ENCODE measurements around the gene TAF9B.
A peak's percentile ranks its signal among the peaks of the same experiment; 100 is the strongest.
"Not testable (repeated sequence)": the region's sequence is repeated elsewhere in the genome, so short reads cannot be mapped to it uniquely, and the experiment has no call there.

TAF9B gene

DNA sequence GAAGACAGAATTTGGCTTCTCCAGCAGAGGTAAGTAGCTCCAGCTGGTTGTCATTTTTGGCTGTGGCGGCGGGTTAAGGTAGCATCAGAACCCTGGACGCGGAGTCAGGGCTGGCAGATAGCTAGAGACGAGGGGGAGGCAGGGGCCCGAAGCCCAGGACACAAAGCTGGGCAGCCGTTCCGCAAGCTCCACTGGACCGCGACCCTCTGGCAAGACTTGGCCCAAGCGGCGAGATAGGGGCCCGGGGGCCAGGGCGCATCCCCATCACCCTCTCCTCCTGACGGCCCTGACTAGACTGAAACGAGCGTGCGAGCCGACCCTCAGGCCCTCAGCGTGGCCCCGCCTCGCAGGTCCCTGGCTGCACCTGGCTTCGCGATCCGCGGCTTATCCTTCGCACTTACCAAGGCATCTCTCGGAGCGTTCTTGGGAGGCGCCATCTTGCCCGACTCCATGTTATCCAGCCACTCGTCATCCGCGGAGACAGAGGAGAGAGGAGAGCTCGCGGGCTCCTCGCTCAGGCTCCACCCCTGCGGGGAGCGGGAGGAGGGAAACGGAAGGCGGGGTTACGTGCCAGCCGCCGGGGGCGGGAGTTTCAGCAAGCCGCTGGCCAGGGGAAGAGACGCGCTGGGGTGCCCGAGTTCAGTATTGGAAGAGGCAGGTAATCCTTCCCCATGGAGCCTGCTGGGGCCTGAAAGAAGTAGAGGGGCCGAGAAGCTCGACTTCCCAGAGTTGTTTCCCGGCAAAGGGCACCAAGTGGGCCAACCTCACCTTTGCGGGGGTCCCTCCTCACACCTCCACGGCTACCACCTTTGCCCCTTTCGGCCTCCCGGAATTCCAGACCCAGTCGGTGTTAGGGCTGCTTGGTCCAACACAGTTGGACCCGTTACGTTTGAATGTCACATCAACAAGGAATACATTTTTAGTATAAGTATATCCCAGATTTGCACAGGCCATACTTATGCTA lies at the start of gene TAF9B:
TAF9B (minus strand) TSS at position 491 of the 964 bp plus-strand sequence; CDS start at position 452, 39 bp downstream.
- H3K4me3 Mint-ChIP-seq = peak within 1 kb of the TSS; percentile 90
- H3K36me3 Mint-ChIP-seq (ENCODE audit: low read depth) = peaks cover 3% of the 10 kb centered on the region

GRCh38 chrX:78182881-78183280 lies 43.4 kb upstream of the TAF9B start:
- Mint-ChIP-seq H3K27me3 (ENCODE audit: low read depth) (no peaks in the 10 kb centered on the region), H3K4me3 (no peak overlapping the region), H3K27ac (no peak overlapping the region), H3K4me1 (ENCODE audit: low read depth) (no peaks in the 10 kb centered on the region), H3K9me3 (peaks cover 20% of the 10 kb centered on the region), H3K36me3 (ENCODE audit: low read depth) (no peaks in the 10 kb centered on the region)

More for the DNA sequence above, at the start of gene TAF9B:
- H3K9me3 Mint-ChIP-seq = no peaks in the 10 kb centered on the region
- peaks cover 6% of the 10 kb centered on the region for H3K4me1 Mint-ChIP-seq (ENCODE audit: low read depth)
- peak within 1 kb of the TSS; percentile 93 for H3K27ac Mint-ChIP-seq
- H3K27me3 Mint-ChIP-seq (ENCODE audit: low read depth) = no peaks in the 10 kb centered on the region

DNA sequence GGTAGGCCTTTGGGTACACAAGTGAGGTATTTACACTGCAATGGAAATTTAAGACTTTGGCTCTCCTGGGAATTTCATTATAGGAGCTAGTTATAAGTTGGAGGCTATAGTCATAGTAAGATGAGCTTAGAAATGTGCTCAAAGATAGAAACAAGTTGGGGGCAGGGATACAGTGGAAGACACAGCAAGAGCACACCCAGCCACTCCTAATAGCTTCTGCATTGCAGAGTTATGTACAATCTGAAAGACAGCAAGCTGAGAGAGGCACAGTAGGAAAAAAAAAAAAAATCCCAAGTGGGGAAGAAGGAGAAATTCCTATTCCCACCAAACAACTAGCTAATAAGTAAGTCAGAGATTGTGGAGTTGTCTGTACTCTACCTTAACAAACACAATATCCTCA lies 41.9 kb upstream of the TAF9B start:
- H3K4me1 Mint-ChIP-seq (ENCODE audit: low read depth) = no peaks in the 10 kb centered on the region
- no peak overlapping the region for H3K4me3 Mint-ChIP-seq
- no peaks in the 10 kb centered on the region for H3K27me3 Mint-ChIP-seq (ENCODE audit: low read depth)
- H3K36me3 Mint-ChIP-seq (ENCODE audit: low read depth) = no peaks in the 10 kb centered on the region
- H3K27ac Mint-ChIP-seq = no peak overlapping the region
- H3K9me3 Mint-ChIP-seq = peaks cover 12% of the 10 kb centered on the region

- H3K9me3 Mint-ChIP-seq = no peaks in the 10 kb centered on the region
- no peaks in the 10 kb centered on the region for H3K4me1 Mint-ChIP-seq (ENCODE audit: low read depth)
These were observed 28.6 kb upstream of the TAF9B start for GRCh38 chrX:78168065-78168464.

DNA sequence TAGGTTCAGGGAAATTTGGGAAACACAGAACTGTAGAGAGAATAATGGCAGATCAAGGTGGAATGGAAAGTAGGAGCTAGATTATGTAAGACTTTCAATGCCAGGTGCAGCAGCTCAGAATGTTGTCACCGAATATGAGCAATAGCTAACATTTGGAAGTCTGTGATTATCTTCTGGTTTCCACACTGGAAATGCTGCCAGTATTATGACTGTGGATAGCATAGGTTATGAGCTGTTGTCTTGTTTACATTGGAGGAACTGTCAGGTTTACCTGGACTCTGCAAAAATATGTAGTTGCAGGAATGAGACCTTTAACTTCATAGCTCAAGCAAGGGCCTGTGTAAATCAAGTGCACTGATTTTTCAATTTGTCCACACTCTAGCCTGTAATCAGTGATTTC lies 26.0 kb upstream of the TAF9B start:
- H3K4me3 Mint-ChIP-seq = no peak overlapping the region
- H3K9me3 Mint-ChIP-seq = peaks cover 10% of the 10 kb centered on the region
- H3K27ac Mint-ChIP-seq = no peak overlapping the region
- peaks cover 4% of the 10 kb centered on the region for H3K4me1 Mint-ChIP-seq (ENCODE audit: low read depth)
- peaks cover 5% of the 10 kb centered on the region for H3K36me3 Mint-ChIP-seq (ENCODE audit: low read depth)
- H3K27me3 Mint-ChIP-seq (ENCODE audit: low read depth) = no peaks in the 10 kb centered on the region

More at GRCh38 chrX:78168065-78168464, 28.6 kb upstream of the TAF9B start:
- H3K27me3 Mint-ChIP-seq (ENCODE audit: low read depth) = no peaks in the 10 kb centered on the region
- H3K36me3 Mint-ChIP-seq (ENCODE audit: low read depth) = no peaks in the 10 kb centered on the region
- H3K27ac Mint-ChIP-seq = no peak overlapping the region
- H3K4me3 Mint-ChIP-seq = no peak overlapping the region

GRCh38 chrX:78163175-78163574 lies 23.7 kb upstream of the TAF9B start:
- not testable (repeated sequence) for H3K36me3 Mint-ChIP-seq (ENCODE audit: low read depth); H3K4me1 Mint-ChIP-seq (ENCODE audit: low read depth)
- H3K9me3 Mint-ChIP-seq = peaks cover 10% of the 10 kb centered on the region

GRCh38 chrX:78160711-78161110 lies 21.3 kb upstream of the TAF9B start:
- not testable (repeated sequence) for H3K27me3 Mint-ChIP-seq (ENCODE audit: low read depth)

More at GRCh38 chrX:78163175-78163574, 23.7 kb upstream of the TAF9B start:
- not testable (repeated sequence) for H3K27ac Mint-ChIP-seq; H3K4me3 Mint-ChIP-seq; H3K27me3 Mint-ChIP-seq (ENCODE audit: low read depth)

GRCh38 chrX:78157846-78158245 lies 18.4 kb upstream of the TAF9B start:
- H3K4me3 Mint-ChIP-seq; H3K27ac Mint-ChIP-seq; H3K27me3 Mint-ChIP-seq (ENCODE audit: low read depth); H3K36me3 Mint-ChIP-seq (ENCODE audit: low read depth); H3K4me1 Mint-ChIP-seq (ENCODE audit: low read depth); H3K9me3 Mint-ChIP-seq: not testable (repeated sequence)

More at GRCh38 chrX:78160711-78161110, 21.3 kb upstream of the TAF9B start:
- not testable (repeated sequence) for H3K27ac Mint-ChIP-seq; H3K4me1 Mint-ChIP-seq (ENCODE audit: low read depth); H3K36me3 Mint-ChIP-seq (ENCODE audit: low read depth); H3K4me3 Mint-ChIP-seq
- peaks cover 10% of the 10 kb centered on the region for H3K9me3 Mint-ChIP-seq

DNA sequence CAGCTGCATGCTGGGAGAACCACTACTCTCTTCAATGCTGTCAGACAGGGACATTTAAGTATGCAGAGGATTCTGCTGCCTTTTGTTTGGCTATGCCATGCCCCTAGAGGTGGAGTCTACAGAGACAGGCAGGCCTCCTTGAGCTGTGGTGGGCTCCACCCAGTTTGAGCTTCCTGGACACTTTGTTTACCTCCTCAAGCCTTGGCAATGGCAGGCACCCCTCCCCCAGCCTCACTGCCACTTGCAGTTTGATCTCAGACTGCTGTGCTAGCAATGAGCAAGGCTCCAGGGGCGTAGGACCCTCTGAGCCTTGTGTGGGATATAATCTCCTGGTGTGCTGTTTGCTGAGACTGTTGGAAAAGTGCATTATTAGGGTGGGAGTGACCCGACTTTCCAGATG lies 17.9 kb upstream of the TAF9B start:
- H3K36me3 Mint-ChIP-seq (ENCODE audit: low read depth); H3K4me1 Mint-ChIP-seq (ENCODE audit: low read depth); H3K27ac Mint-ChIP-seq; H3K27me3 Mint-ChIP-seq (ENCODE audit: low read depth); H3K9me3 Mint-ChIP-seq; H3K4me3 Mint-ChIP-seq: not testable (repeated sequence)

DNA sequence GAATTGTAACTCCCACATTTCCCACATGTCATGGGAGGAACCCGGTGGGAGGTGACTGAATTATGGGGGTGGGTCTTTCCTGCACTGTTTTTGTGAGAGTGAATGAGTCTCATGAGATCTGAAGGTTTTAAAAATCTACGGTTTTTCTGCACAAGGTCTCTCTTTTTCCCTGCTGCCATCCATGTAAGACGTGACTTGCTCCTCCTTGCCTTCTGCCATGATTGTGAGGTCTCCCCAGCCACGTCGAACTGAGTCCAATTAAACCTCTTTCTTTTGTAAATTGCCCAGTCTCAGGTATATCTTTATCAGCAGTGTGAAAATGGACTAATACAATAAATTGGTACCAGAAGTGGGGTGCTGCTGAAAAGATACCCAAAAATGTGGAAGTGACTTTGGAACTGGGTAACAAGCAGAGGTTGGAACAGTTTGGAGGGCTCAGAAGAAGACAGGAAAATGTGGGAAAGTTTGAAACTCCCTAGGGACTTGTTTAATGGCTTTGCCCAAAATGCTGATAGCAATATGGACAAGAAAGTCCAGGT lies 7.6 kb upstream of the TAF9B start:
- not testable (repeated sequence) for H3K27ac Mint-ChIP-seq; H3K36me3 Mint-ChIP-seq (ENCODE audit: low read depth); H3K27me3 Mint-ChIP-seq (ENCODE audit: low read depth); H3K4me1 Mint-ChIP-seq (ENCODE audit: low read depth); H3K4me3 Mint-ChIP-seq
- H3K9me3 Mint-ChIP-seq = peaks cover 27% of the 10 kb centered on the region

- Mint-ChIP-seq H3K36me3 (ENCODE audit: low read depth) (peaks cover 3% of the 10 kb centered on the region), H3K4me1 (ENCODE audit: low read depth) (peaks cover 6% of the 10 kb centered on the region), H3K4me3 (peak overlapping the region; percentile 70), H3K27me3 (ENCODE audit: low read depth) (no peaks in the 10 kb centered on the region), H3K9me3 (no peaks in the 10 kb centered on the region), H3K27ac (peak overlapping the region; percentile 69)
These were observed 756 bp upstream of the TAF9B start for GRCh38 chrX:78140206-78140605.

DNA sequence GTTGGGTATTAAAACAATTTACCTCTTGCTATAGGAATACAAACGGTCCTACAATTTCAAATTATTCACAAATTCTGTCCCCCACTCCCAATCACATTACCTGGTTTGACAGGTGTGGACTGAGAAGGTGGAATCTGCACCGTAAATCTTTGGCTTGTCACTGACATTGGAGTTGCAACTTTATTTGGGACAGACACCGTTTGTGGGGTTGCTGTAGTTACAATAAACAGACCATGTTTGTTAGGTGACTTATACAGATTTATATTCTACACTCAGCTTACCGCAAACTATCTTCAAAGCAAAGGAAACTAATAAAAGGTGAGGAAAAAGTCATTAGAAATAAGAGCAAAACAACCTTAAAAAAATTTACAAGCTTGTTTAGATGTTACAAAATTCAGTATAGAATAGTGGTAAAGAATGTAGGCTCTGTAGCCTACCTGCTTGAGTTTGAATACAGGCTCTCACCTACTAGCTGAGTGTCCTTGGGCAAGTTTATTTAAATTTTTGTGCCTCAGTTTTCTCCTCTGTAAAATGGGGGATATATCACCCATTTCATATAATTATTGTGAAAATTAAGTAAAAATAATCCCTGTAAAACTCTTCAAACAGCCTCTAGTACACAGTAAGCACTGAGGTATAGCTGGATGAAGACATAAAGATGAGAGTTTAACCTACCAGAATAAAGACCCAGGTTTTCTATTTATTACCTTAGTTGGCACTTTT lies 6.1 kb downstream of the TAF9B start:
- H3K27ac Mint-ChIP-seq = no peak overlapping the region

GRCh38 chrX:78131117-78131516 lies 8.3 kb downstream of the TAF9B start:
- peaks cover 33% of the 10 kb centered on the region for H3K36me3 Mint-ChIP-seq (ENCODE audit: low read depth)
- H3K4me3 Mint-ChIP-seq = no peak overlapping the region
- peaks cover 6% of the 10 kb centered on the region for H3K4me1 Mint-ChIP-seq (ENCODE audit: low read depth)
- no peak overlapping the region for H3K27ac Mint-ChIP-seq
- no peaks in the 10 kb centered on the region for H3K9me3 Mint-ChIP-seq
- H3K27me3 Mint-ChIP-seq (ENCODE audit: low read depth) = no peaks in the 10 kb centered on the region

More for the DNA sequence above, 6.1 kb downstream of the TAF9B start:
- Mint-ChIP-seq H3K36me3 (ENCODE audit: low read depth) (peaks cover 20% of the 10 kb centered on the region), H3K9me3 (no peaks in the 10 kb centered on the region), H3K4me1 (ENCODE audit: low read depth) (peaks cover 7% of the 10 kb centered on the region), H3K4me3 (no peak overlapping the region), H3K27me3 (ENCODE audit: low read depth) (no peaks in the 10 kb centered on the region)

DNA sequence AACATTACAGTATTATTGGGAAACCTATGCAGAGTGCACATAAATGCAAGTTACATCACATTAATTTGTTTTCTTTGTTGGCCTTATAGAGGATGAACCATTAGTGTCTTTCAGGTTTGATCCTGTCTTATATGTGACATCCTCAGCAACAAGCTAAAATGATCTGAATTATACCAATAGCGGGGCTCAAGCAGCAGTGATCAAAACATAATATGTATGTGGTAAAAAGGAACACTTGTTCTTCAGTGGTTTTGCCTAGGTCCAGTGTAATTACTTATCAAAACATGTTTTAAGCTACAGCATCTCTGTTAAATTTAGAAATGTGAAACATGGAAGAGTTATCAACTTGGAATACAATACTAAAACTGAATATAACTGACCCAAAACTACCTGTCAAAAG lies 9.1 kb downstream of the TAF9B start:
- Mint-ChIP-seq H3K4me1 (ENCODE audit: low read depth) (peaks cover 9% of the 10 kb centered on the region), H3K4me3 (no peak overlapping the region), H3K27ac (no peak overlapping the region), H3K9me3 (no peaks in the 10 kb centered on the region), H3K36me3 (ENCODE audit: low read depth) (peaks cover 37% of the 10 kb centered on the region), H3K27me3 (ENCODE audit: low read depth) (no peaks in the 10 kb centered on the region)

Measured in T-helper 1 cell treated with Interleukin-12 subunit alpha and Interleukin-12 subunit beta and Interleukin-4 antibody, amounts not matched to agents 30 μg/mL and 1 μg/mL, for 36 hours (primary cell).